Right forelimb (tissue), 1 donor: ENCODE measurements around the gene GRIP1.

Source experiments
- DNase-seq: peaks from one replicate; pipeline ENCODE4 v3.0.0-alpha.2; 2018

The GRIP1 gene

GRCh38 chr12:66446276-66446675 lies 232.6 kb downstream of the GRIP1 start:
- DNase-seq = no peak

GRCh38 chr12:66441905-66442559 lies 236.8 kb downstream of the GRIP1 start:
- no peak for DNase-seq

- no peak for DNase-seq
Observed at GRCh38 chr12:66438601-66439000, 240.3 kb downstream of the GRIP1 start.

GRCh38 chr12:66430106-66430505 lies 248.8 kb downstream of the GRIP1 start:
- no peak for DNase-seq

GRCh38 chr12:66428870-66429269 lies 250.0 kb downstream of the GRIP1 start:
- no peak for DNase-seq

- DNase-seq = no peak
Observed at GRCh38 chr12:66428261-66428660, 250.6 kb downstream of the GRIP1 start.

GRCh38 chr12:66426696-66427095 lies 252.2 kb downstream of the GRIP1 start:
- DNase-seq = no peak

- DNase-seq = no peak
Observed at GRCh38 chr12:66423266-66423665, 255.6 kb downstream of the GRIP1 start.

- no peak for DNase-seq
Observed at GRCh38 chr12:66418908-66419307, 260.0 kb downstream of the GRIP1 start.

GRCh38 chr12:66417217-66417616 lies 261.7 kb downstream of the GRIP1 start:
- no peak for DNase-seq

GRCh38 chr12:66409195-66409871 lies 269.5 kb downstream of the GRIP1 start:
- no peak for DNase-seq

GRCh38 chr12:66405395-66405794 lies 273.5 kb downstream of the GRIP1 start:
- DNase-seq = no peak

- no peak for DNase-seq
Observed at GRCh38 chr12:66403746-66404145, 275.1 kb downstream of the GRIP1 start.

- DNase-seq = no peak
Observed at GRCh38 chr12:66399911-66400306, 279.0 kb downstream of the GRIP1 start.

- no peak for DNase-seq
Observed at GRCh38 chr12:66398931-66399910, 279.7 kb downstream of the GRIP1 start.

- DNase-seq = no peak
Observed at GRCh38 chr12:66397574-66398290, 281.1 kb downstream of the GRIP1 start.

- no peak for DNase-seq
Observed at GRCh38 chr12:66393890-66394289, 285.0 kb downstream of the GRIP1 start.

- DNase-seq = no peak
Observed at GRCh38 chr12:66392266-66392915, 286.5 kb downstream of the GRIP1 start.

- DNase-seq = no peak
Observed at GRCh38 chr12:66388517-66388916, 290.4 kb downstream of the GRIP1 start.

GRCh38 chr12:66387117-66387516 lies 291.8 kb downstream of the GRIP1 start:
- no peak for DNase-seq

- DNase-seq = no peak
Observed at GRCh38 chr12:66380769-66381535, 297.9 kb downstream of the GRIP1 start.
